Neural progenitor cell (in vitro differentiated cells): Measurements from ENCODE around the gene CELF4.

ENCODE experiments used
- EZH2 ChIP-seq: fragments of 200-600 bp; sonication (generic); IDR thresholded peaks from 2 replicates; pipeline ENCODE4 v1.6.1; 2017; ENCODE audit warnings: antibody characterized with exemption, mild to moderate bottlenecking, moderate library complexity
- EZH2phosphoT487 ChIP-seq: fragments of 200-600 bp; sonication (generic); IDR thresholded peaks from 2 replicates; pipeline ENCODE4 v1.6.1; 2017; ENCODE audit warnings: antibody characterized with exemption
- TF ChIP-seq, protein P1 (sequence below): fragments of 200-600 bp; sonication (generic); IDR thresholded peaks from 2 replicates; pipeline ENCODE4 v1.5.1; 2017; ENCODE audit warnings: antibody characterized with exemption, mild to moderate bottlenecking

DNA sequence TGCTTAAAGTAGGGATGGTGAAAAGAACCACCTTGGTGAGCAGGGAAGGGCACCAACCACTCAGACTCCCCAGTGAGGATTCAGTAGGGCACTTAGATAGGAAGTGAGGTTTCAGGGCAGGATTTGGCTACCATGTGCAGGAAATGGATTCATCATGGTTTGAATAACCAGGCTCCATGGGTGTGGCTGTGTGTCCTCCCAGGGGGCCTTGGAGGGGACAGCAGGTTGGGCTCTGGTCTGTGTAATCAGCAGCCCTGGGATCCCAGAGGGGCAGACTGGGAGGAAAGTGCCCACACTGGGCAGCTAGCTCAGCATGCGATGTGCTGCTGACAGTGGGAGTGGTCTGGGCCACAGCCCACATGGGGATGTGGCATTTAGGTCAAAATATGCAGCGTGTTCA, 224.6 kb downstream of the CELF4 start:
- TF ChIP-seq, protein P1, sequence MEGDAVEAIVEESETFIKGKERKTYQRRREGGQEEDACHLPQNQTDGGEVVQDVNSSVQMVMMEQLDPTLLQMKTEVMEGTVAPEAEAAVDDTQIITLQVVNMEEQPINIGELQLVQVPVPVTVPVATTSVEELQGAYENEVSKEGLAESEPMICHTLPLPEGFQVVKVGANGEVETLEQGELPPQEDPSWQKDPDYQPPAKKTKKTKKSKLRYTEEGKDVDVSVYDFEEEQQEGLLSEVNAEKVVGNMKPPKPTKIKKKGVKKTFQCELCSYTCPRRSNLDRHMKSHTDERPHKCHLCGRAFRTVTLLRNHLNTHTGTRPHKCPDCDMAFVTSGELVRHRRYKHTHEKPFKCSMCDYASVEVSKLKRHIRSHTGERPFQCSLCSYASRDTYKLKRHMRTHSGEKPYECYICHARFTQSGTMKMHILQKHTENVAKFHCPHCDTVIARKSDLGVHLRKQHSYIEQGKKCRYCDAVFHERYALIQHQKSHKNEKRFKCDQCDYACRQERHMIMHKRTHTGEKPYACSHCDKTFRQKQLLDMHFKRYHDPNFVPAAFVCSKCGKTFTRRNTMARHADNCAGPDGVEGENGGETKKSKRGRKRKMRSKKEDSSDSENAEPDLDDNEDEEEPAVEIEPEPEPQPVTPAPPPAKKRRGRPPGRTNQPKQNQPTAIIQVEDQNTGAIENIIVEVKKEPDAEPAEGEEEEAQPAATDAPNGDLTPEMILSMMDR = no peak
- TF ChIP-seq EZH2phosphoT487 (no peak), EZH2 (no peak)
